ENCODE results near the gene NMNAT2.

DNA sequence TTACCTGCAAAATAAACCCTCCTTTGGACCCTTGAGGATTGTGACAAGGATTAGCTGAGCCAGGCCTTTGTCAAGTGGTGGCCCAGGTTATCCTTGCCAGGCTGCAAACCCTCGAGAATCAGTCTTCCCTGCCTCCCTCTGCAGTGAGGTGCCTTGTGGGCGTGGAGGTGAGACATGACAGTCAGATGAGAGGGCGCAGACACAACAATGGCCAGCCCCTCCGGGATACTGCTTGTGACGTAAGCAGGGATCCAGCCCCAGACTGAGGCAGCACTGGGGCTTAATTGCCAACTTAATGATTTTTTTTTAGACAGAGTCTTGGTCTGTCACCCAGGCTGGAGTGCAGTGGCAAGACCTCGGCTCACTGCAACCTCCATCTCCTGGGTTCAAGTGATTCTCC lies 127.6 kb downstream of the NMNAT2 start:
- TF ChIP-seq EP300 (IDR thresholded peaks at IDR 0.05; ENCODE audit: low read depth) (no peak), POLR2A (IDR thresholded peaks at IDR 0.05) (no peak)

Measured in transverse colon (tissue), 1 donor.